GM23248 (cell line): ENCODE measurements around the gene STIM1. TPM values are rescaled to one million over a fixed set of nuclear protein-coding genes. Genes with fewer than 3 reads are reported as not detected.
"Not testable (repeated sequence)": the region's sequence is repeated elsewhere in the genome, so short reads cannot be mapped to it uniquely, and the experiment has no call there.

Experiments
- DNase-seq: peaks from one replicate; pipeline ENCODE4 v3.0.0-alpha.2; 2015
- H2AFZ ChIP-seq: fragments of 200-600 bp; sonication (generic); 2 replicates; pipeline ENCODE4 v1.6.1; 2016; ENCODE audit warnings: antibody characterized with exemption
- H3F3A ChIP-seq: fragments of 200-600 bp; sonication (generic); 2 replicates; pipeline ENCODE4 v1.6.1; 2016; ENCODE audit warnings: mild to moderate bottlenecking, antibody characterized with exemption, mixed run types; ENCODE audit not compliant: insufficient read depth
- H3K27ac ChIP-seq: fragments of 200-600 bp; sonication (generic); 2 replicates; pipeline ENCODE4 v1.5.1; 2016; ENCODE audit warnings: mild to moderate bottlenecking
- H3K27me3 ChIP-seq: fragments of 200-600 bp; sonication (generic); replicated peaks from 2 replicates; pipeline ENCODE4 v1.6.1; 2016; ENCODE audit warnings: mild to moderate bottlenecking; ENCODE audit not compliant: insufficient read depth
- H3K36me3 ChIP-seq: fragments of 200-600 bp; sonication (generic); 2 replicates; pipeline ENCODE4 v1.6.1; 2016; ENCODE audit warnings: low read depth, mild to moderate bottlenecking
- H3K4me1 ChIP-seq: fragments of 200-600 bp; sonication (generic); 2 replicates; pipeline ENCODE4 v1.6.1; 2016; ENCODE audit warnings: mild to moderate bottlenecking; ENCODE audit not compliant: insufficient read depth
- H3K4me2 ChIP-seq: fragments of 200-600 bp; sonication (generic); one replicate; pipeline ENCODE4 v1.6.1; 2016; ENCODE audit warnings: mild to moderate bottlenecking; ENCODE audit not compliant: unreplicated experiment
- H3K4me3 ChIP-seq: fragments of 200-600 bp; sonication (generic); 2 replicates; pipeline ENCODE4 v1.5.1; 2016; ENCODE audit warnings: mild to moderate bottlenecking
- H3K79me2 ChIP-seq: fragments of 200-600 bp; sonication (generic); 2 replicates; pipeline ENCODE4 v1.6.1; 2016; ENCODE audit warnings: mild to moderate bottlenecking; ENCODE audit not compliant: insufficient read depth
- H3K9ac ChIP-seq: fragments of 200-600 bp; sonication (generic); 2 replicates; pipeline ENCODE4 v1.6.1; 2016; ENCODE audit warnings: mild to moderate bottlenecking
- H3K9me2 ChIP-seq: fragments of 200-600 bp; sonication (generic); 2 replicates; pipeline ENCODE4 v1.6.1; 2016; ENCODE audit warnings: mixed run types, mild to moderate bottlenecking, moderate library complexity; ENCODE audit not compliant: insufficient read depth
- H3K9me3 ChIP-seq: fragments of 200-600 bp; sonication (generic); one replicate; pipeline ENCODE4 v1.6.1; 2017; ENCODE audit warnings: low read depth
- H4K20me1 ChIP-seq: fragments of 200-600 bp; sonication (generic); 2 replicates; pipeline ENCODE4 v1.6.0; 2016; ENCODE audit not compliant: insufficient read depth
- EZH2 ChIP-seq: fragments of 200-600 bp; sonication (generic); IDR thresholded peaks from 2 replicates; pipeline ENCODE4 v1.6.1; 2018; ENCODE audit warnings: antibody characterized with exemption, mild to moderate bottlenecking; ENCODE audit not compliant: insufficient read depth, poor library complexity, severe bottlenecking
- EZH2phosphoT487 ChIP-seq: fragments of 200-600 bp; sonication (generic); IDR thresholded peaks from 2 replicates; pipeline ENCODE4 v1.6.1; 2018; ENCODE audit warnings: antibody characterized with exemption, moderate library complexity, mild to moderate bottlenecking, low read depth; ENCODE audit not compliant: insufficient read depth
- WGBS, 2 experiments: methylation state at CpG; one replicate each; pipeline ENCODE4 v1.1.6; 2015 to 2017; ENCODE audit warnings: low lambda C conversion rate in 2 of 2, low coverage in 1 of 2; ENCODE audit errors: missing lambda C conversion rate in 2 of 2; 5-methylcytosine and 5-hydroxymethylcytosine counted together
- in situ Hi-C: fragments of 300-500 bp; cut with MboI; formaldehyde crosslinking; loops from 2 replicates; pipeline ENCODE4 v1.15.0; 2020
- polyA plus RNA-seq: library from polyadenylated mRNA; unstranded; fragments of >200 nt; fragmentation: Nextera tagmentation; extraction: Ambion mirVana; gene quantifications from 2 replicates; pipeline ENCODE4 v1.2.1, GENCODE V29; 2016
- total RNA-seq: library from RNA; depleted of rRNA; stranded (reverse); fragments of >200 nt; shearing (Covaris generic); gene quantifications from 2 replicates; pipeline ENCODE4 v1.2.3, GENCODE V29; 2014

The STIM1 gene
- total and polyA plus RNA-seq, 2 experiments from 2014 or later: 22.3 to 24.6 TPM

DNA sequence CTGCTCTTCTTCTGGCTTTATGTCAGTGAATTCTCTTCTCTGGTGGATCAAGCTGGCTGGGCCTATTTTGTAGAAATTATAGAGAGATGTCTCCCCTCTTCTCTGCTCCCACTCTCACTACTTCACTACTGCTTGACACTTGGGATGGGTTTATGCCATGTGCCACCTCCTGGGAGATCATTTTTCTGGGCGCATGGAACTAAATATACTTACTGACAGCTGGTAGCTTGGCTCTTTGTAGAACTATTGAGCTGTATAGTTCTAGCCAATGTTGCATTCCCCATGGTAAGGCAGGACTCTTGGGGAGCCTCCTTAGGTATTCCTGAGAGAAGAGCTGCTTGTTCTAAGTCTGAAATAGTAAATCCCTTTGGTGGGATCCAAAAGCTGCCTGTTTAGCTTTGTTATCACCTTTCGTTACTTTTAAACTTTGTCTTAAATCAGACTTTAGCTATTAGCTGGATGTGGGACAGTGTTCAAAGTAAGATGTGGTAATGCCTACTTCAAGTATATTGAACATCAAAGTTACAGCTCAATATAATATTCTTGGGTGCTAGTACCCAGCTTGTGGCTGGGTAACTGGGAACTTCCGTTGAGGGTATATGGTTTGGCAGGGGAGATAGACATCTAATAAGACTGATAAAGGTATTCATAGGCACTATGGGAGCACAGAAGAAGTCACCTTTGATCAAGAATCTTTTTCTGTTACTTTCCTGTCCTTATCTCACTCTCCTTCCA is 151.6 kb downstream of the STIM1 start:
- Histone ChIP-seq H2AFZ (no peak overlapping the region), H3K36me3 (no peaks in the 10 kb centered on the region), H4K20me1 (no peaks in the 10 kb centered on the region), H3K4me2 (no peak overlapping the region), H3K27me3 (no peaks in the 10 kb centered on the region), H3K4me3 (no peak overlapping the region), H3F3A (no peaks in the 10 kb centered on the region), H3K79me2 (no peaks in the 10 kb centered on the region), H3K9ac (no peak overlapping the region), H3K27ac (no peak overlapping the region), H3K9me2 (no peaks in the 10 kb centered on the region), H3K9me3 (no peaks in the 10 kb centered on the region), H3K4me1 (no peaks in the 10 kb centered on the region)
- WGBS, 2 experiments: 86 to 90% methylated on average over 3 of the region's 3 CpGs
- TF ChIP-seq EZH2phosphoT487: no peak
- no peak for TF ChIP-seq EZH2
- DNase-seq: no peak
- in situ Hi-C loops: no loop called here

DNA sequence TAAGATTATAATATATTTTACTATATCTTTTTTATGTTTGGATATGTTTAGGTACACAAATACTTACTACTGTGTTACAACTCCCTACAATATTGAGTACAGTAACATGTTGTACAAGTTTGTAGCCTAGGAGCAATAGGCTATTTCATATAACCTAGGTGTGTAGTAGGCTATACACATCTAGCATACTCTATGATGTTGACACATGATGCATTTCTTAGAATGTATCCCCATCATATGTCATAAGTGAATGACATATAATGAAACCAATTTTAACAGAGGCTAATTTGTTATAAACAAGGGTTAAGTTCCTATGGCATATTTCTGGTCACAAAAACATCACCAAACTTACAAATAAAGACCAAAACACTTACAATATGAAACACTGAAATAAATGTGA is 152.7 kb downstream of the STIM1 start:
- no peak for DNase-seq
- H3K9me2 ChIP-seq: no peaks in the 10 kb centered on the region
- no peak overlapping the region for H3K4me3 ChIP-seq
- no peaks in the 10 kb centered on the region for H3K4me1 ChIP-seq
- no peak overlapping the region for H2AFZ ChIP-seq
- no peaks in the 10 kb centered on the region for H3F3A ChIP-seq
- no peak overlapping the region for H3K9ac ChIP-seq
- no peaks in the 10 kb centered on the region for H3K27me3 ChIP-seq
- no peak overlapping the region for H3K4me2 ChIP-seq
- H4K20me1 ChIP-seq: no peaks in the 10 kb centered on the region
- H3K79me2 ChIP-seq: no peaks in the 10 kb centered on the region
- H3K27ac ChIP-seq: no peak overlapping the region
- in situ Hi-C loops: no loop called here
- H3K9me3 ChIP-seq: no peaks in the 10 kb centered on the region
- no peaks in the 10 kb centered on the region for H3K36me3 ChIP-seq
- TF ChIP-seq EZH2 (no peak), EZH2phosphoT487 (no peak)

DNA sequence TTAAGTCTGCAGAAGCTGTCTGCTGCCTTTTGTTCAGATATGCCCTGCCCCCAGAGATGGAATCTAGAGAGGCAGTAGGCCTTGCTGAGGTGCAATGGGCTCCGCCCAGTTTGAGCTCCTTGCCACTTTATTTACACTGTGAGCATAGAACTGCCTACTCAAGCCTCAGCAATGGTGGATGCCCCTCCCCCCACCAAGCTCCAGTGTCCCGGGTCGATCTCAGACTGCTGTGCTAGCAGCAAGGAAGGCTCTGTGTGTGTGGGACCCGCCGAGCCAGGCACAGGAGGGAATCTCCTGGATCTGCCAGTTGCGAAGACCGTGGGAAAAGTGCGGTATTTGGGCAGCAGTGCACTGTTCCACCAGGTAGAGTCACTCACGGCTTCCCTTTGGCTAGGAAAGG is 161.1 kb downstream of the STIM1 start:
- H3K27me3 ChIP-seq, H3K9ac ChIP-seq, H3K4me3 ChIP-seq, H2AFZ ChIP-seq, H3K4me2 ChIP-seq, H3K9me3 ChIP-seq, H3K4me1 ChIP-seq, H3K36me3 ChIP-seq, H3K79me2 ChIP-seq, H3F3A ChIP-seq, H3K9me2 ChIP-seq, DNase-seq, H3K27ac ChIP-seq, in situ Hi-C loops, H4K20me1 ChIP-seq: not testable (repeated sequence)
- 86 to 90% methylated on average over 9 of the region's 9 CpGs for WGBS, 2 experiments

DNA sequence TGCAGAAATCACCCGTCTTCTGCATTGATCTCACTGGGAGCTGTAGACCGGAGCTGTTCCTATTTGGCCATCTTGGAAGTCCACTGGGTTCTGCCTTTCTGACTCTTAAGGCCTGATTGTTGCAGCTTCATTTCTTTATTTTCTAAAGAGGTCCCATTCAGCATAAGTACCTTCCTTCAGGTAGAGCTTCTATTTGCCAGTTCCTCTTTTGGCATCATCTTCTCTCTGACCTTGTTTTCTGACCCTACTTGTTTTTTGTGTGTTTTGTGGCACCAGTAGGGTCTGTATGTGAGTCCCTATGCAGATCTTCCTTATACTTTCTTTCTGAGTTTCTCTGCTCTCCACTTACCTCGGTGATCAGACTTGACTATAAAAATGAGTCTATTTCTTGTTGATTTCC is 161.7 kb downstream of the STIM1 start:
- Histone ChIP-seq H3K9me3 (no peaks in the 10 kb centered on the region), H3K4me3 (no peak overlapping the region), H3K9me2 (no peaks in the 10 kb centered on the region), H3K27ac (no peak overlapping the region), H3F3A (peaks cover 4% of the 10 kb centered on the region; the same call in 1 of the 2 replicates), H3K4me2 (no peak overlapping the region), H3K9ac (no peak overlapping the region), H3K36me3 (no peaks in the 10 kb centered on the region), H3K27me3 (no peaks in the 10 kb centered on the region), H4K20me1 (no peaks in the 10 kb centered on the region), H3K79me2 (no peaks in the 10 kb centered on the region), H3K4me1 (0 out of 2 replicates have a peak, but pooled peaks cover 3% of the 10 kb centered on the region), H2AFZ (no peak overlapping the region)
- 96% methylated on average over 3 of the region's 3 CpGs for WGBS, 2 experiments
- DNase-seq: no peak
- no peak for TF ChIP-seq EZH2phosphoT487
- TF ChIP-seq EZH2: no peak
- in situ Hi-C loops: no loop called here

DNA sequence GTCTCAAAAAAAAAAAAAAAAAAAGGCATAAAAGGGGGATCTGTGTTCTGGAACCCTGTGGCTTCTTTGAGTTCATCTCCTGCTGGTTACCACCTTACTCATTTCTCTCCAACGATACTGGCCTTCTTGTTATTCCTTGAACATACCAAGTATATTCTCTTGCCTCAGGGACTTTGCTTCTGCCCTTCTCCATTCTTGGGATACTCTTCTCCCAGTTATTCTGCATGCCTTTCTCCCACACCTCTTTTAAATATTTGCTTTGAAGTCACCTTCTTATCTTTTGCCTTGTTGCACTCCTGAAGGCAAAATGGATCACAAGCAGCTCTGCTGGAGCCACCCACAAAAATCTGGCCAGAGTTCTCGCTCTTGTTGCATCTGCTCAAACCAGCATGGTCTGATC is 163.2 kb downstream of the STIM1 start:
- DNase-seq: no peak
- TF ChIP-seq EZH2phosphoT487 (no peak), EZH2 (no peak)
- Histone ChIP-seq H3K4me2 (no peak overlapping the region), H3K4me3 (no peak overlapping the region), H3K9me3 (no peaks in the 10 kb centered on the region), H3K27ac (no peak overlapping the region), H2AFZ (no peak overlapping the region), H3K9me2 (no peaks in the 10 kb centered on the region), H3K79me2 (no peaks in the 10 kb centered on the region), H4K20me1 (no peaks in the 10 kb centered on the region), H3K36me3 (no peaks in the 10 kb centered on the region), H3K4me1 (0 out of 2 replicates have a peak, but pooled peaks cover 3% of the 10 kb centered on the region), H3K27me3 (no peaks in the 10 kb centered on the region), H3K9ac (no peak overlapping the region), H3F3A (peaks cover 4% of the 10 kb centered on the region; the same call in 1 of the 2 replicates)
- WGBS, 2 experiments: 81 to 90% methylated on average over 2 of the region's 2 CpGs
- in situ Hi-C loops: no loop called here
